ENCODE data around the gene MN1. TPM values are rescaled to one million over a fixed set of nuclear protein-coding genes. Genes with fewer than 3 reads are reported as not detected.

Gene MN1
- total and polyA plus RNA-seq, 2 donors (not counting 1 experiment from before 2014, with no cell fraction given) = 0.02 to 0.12 TPM

DNA sequence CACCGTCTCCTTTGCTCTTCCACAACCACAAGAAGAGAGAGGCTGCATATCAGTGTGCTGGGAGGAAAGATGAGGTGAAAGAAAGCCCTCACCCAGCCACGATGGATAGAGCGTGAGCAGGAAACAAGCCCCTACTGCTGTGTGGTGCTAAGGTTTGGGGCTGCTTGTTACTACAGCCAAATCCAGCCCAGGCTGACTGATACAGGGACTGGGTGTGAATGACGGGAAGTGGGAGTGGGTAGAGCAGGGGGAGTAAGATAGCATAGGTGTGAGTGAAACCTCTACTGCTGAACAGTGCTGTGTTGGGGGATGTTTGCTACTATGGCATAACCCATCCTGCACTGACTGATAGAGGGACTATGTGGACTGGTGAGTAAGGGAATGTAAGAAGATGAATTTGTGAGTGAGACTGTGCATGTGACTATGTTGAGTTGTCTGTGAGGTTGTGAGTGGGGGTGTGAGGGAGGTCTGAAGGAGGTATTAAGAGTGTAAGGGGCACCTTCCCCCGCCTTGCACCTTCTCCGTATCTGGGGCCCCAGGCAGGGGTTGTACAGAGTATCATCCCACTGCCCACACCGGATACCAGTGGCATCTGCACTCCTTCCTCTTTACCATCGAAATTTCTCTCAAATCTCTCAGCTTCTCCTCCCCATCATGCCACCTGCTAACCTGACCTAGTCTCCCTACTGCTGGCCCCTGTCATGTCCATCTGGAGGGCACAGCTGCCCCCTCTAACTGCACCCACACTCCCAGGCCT, 91.5 kb downstream of the MN1 start:
- no peak for TF ChIP-seq EZH2 (IDR thresholded peaks at IDR 0.05; ENCODE audit: borderline replicate concordance, insufficient read depth, low read depth, low read length, poor library complexity, severe bottlenecking)
- TF ChIP-seq, protein P1, sequence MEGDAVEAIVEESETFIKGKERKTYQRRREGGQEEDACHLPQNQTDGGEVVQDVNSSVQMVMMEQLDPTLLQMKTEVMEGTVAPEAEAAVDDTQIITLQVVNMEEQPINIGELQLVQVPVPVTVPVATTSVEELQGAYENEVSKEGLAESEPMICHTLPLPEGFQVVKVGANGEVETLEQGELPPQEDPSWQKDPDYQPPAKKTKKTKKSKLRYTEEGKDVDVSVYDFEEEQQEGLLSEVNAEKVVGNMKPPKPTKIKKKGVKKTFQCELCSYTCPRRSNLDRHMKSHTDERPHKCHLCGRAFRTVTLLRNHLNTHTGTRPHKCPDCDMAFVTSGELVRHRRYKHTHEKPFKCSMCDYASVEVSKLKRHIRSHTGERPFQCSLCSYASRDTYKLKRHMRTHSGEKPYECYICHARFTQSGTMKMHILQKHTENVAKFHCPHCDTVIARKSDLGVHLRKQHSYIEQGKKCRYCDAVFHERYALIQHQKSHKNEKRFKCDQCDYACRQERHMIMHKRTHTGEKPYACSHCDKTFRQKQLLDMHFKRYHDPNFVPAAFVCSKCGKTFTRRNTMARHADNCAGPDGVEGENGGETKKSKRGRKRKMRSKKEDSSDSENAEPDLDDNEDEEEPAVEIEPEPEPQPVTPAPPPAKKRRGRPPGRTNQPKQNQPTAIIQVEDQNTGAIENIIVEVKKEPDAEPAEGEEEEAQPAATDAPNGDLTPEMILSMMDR (IDR thresholded peaks at IDR 0.05) = no peak
- Histone ChIP-seq H3K79me2 (ENCODE audit: control insufficient read depth, insufficient read depth, low read length) (no peaks in the 10 kb centered on the region), H3K27me3 (replicated peaks in 1 of 4; ENCODE audit: control extremely low read depth in 1 of 4, control insufficient read depth in 3 of 4, insufficient read depth in 4 of 4, low read length in 3 of 4) (no peaks in the 10 kb centered on the region), H3K27ac (ENCODE audit: low read length in 2 of 2) (no peak overlapping the region), H3K9me3 (ENCODE audit: control extremely low read depth in 1 of 3, control insufficient read depth in 2 of 3, insufficient read depth in 1 of 3, low read length in 2 of 3) (peaks cover 0 to 7% (median 0%) of the 10 kb centered on the region in 3 donors), H3K4me1 (ENCODE audit: control insufficient read depth in 2 of 2, insufficient read depth in 2 of 2, low read length in 2 of 2) (no peaks in the 10 kb centered on the region), H4K20me1 (ENCODE audit: control insufficient read depth, insufficient read depth, low read length, poor library complexity, severe bottlenecking) (no peaks in the 10 kb centered on the region), H2AFZ (ENCODE audit: insufficient read depth, low read depth, low read length, poor library complexity, severe bottlenecking) (no peak overlapping the region), H3K36me3 (replicated peaks in 1 of 2; ENCODE audit: control extremely low read depth in 1 of 2, control insufficient read depth in 1 of 2, extremely low read depth in 1 of 2, insufficient read depth in 2 of 2, low read length in 1 of 2) (no peaks in the 10 kb centered on the region), H3K4me2 (replicated peaks; ENCODE audit: low read depth, low read length, poor library complexity, severe bottlenecking) (no peak overlapping the region), H3K4me3 (ENCODE audit: control extremely low read depth in 1 of 5, extremely low read depth in 1 of 5, insufficient read depth in 1 of 5, low read depth in 2 of 5, low read length in 4 of 5) (no peak overlapping the region), H3K9ac (ENCODE audit: low read length) (no peak overlapping the region)
- CTCF ChIA-PET = no interaction called here
- ATAC-seq (ENCODE audit: low read depth) (no peak), DNase-seq (no peak)
- intact Hi-C loops (cut with micrococcal nuclease) = no loop called here
- WGBS (ENCODE audit: insufficient coverage) = 43% methylated on average over 7 of the region's 8 CpGs
- peaks cover 27% of the 10 kb centered on the region for H3K27me3 Mint-ChIP-seq
- POLR2A ChIA-PET = no interaction called here
- peaks cover 7% of the 10 kb centered on the region for H3K9me3 Mint-ChIP-seq (ENCODE audit: insufficient read depth)
- H3K27ac Mint-ChIP-seq = no peak overlapping the region
- H3K4me3 Mint-ChIP-seq = no peak overlapping the region
- no peaks in the 10 kb centered on the region for H3K4me1 Mint-ChIP-seq

DNA sequence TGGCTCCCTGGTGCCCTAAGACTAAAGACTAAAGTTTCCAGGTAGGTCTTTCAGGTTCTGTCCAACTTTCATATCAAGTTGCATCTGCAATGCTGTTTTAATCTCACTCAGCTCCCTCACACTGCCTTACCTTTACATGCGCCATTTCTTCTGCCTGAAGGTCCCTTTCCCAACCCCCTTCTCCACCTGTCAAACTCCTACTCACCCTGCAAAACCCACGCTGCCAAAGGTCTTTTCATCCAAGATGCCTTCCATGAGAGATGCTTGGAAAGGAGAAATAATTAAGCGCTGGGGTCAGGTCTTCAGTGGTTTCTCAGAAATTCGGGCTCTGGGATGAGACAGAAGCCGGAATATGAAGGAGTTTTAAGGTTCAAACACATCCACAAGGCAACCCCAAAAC, 95.1 kb downstream of the MN1 start:
- Mint-ChIP-seq H3K4me1 (no peaks in the 10 kb centered on the region), H3K9me3 (ENCODE audit: insufficient read depth) (peaks cover 7% of the 10 kb centered on the region), H3K4me3 (no peak overlapping the region), H3K27me3 (peaks cover 15% of the 10 kb centered on the region), H3K27ac (no peak overlapping the region)
- intact Hi-C loops (cut with micrococcal nuclease) = no loop called here
- H3K27ac ChIP-seq (ENCODE audit: low read length in 2 of 2) = no peak overlapping the region
- no peak for ATAC-seq (ENCODE audit: low read depth)
- H3K4me1 ChIP-seq (ENCODE audit: control insufficient read depth in 2 of 2, insufficient read depth in 2 of 2, low read length in 2 of 2) = no peaks in the 10 kb centered on the region
- no peak for DNase-seq
- H2AFZ ChIP-seq (ENCODE audit: insufficient read depth, low read depth, low read length, poor library complexity, severe bottlenecking) = no peak overlapping the region
- H3K9ac ChIP-seq (ENCODE audit: low read length) = no peak overlapping the region
- H3K79me2 ChIP-seq (ENCODE audit: control insufficient read depth, insufficient read depth, low read length) = no peaks in the 10 kb centered on the region
- H3K27me3 ChIP-seq (replicated peaks in 1 of 4; ENCODE audit: control extremely low read depth in 1 of 4, control insufficient read depth in 3 of 4, insufficient read depth in 4 of 4, low read length in 3 of 4) = no peaks in the 10 kb centered on the region
- POLR2A ChIA-PET = no interaction called here
- no peak for TF ChIP-seq EZH2 (IDR thresholded peaks at IDR 0.05; ENCODE audit: borderline replicate concordance, insufficient read depth, low read depth, low read length, poor library complexity, severe bottlenecking)
- 0% methylated on average over 1 of the region's 5 CpGs for WGBS (ENCODE audit: insufficient coverage)
- H3K36me3 ChIP-seq (replicated peaks in 1 of 2; ENCODE audit: control extremely low read depth in 1 of 2, control insufficient read depth in 1 of 2, extremely low read depth in 1 of 2, insufficient read depth in 2 of 2, low read length in 1 of 2) = no peaks in the 10 kb centered on the region
- H3K4me2 ChIP-seq (replicated peaks; ENCODE audit: low read depth, low read length, poor library complexity, severe bottlenecking) = no peak overlapping the region
- no peaks in the 10 kb centered on the region for H4K20me1 ChIP-seq (ENCODE audit: control insufficient read depth, insufficient read depth, low read length, poor library complexity, severe bottlenecking)
- peaks cover 0 to 28% (median 0%) of the 10 kb centered on the region in 3 donors for H3K9me3 ChIP-seq (ENCODE audit: control extremely low read depth in 1 of 3, control insufficient read depth in 2 of 3, insufficient read depth in 1 of 3, low read length in 2 of 3)
- no peak overlapping the region for H3K4me3 ChIP-seq (ENCODE audit: control extremely low read depth in 1 of 5, extremely low read depth in 1 of 5, insufficient read depth in 1 of 5, low read depth in 2 of 5, low read length in 4 of 5)
- CTCF ChIA-PET = no interaction called here
